Measurements from ENCODE around the gene PTOV1. TPM values are rescaled to one million over a fixed set of nuclear protein-coding genes. Genes with fewer than 3 reads are reported as not detected.

The PTOV1 gene
- total RNA-seq, 1 donor from 2014 or later, result 20.5 TPM

DNA sequence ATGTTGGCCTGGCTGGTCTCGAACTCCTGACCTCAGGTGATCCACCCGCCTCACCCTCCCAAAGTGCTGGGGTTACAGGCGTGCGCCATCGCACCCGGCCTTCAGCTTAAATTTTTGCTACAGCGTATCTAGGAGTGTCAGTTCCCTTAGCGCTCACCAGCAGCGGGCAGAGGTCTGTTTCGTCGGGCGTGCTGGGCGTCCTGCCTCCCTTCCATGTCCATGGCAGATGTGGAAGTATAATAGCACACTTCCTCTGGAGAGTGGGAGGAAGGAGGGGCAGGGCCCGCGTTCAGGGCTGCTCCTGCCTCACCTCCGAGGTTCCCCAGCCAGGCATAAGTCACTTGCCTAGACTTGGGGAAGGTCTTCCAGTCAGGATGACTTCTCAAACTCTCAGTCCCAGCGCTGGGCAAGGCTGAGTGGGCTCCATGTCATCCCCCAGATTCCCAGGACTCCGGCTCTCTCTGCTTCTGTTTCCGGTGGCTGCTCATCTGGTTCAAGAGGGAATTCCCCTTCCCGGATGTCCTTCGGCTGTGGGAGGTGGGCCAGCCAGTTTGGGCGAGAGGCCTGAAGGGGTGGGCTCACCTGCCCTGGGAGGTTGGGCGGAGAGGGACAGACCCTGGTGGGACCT lies 36.2 kb downstream of the PTOV1 start:
- Histone ChIP-seq H3K27me3 (ENCODE audit: control insufficient read depth, insufficient read depth, low read length) (no peaks in the 10 kb centered on the region), H3K4me3 (ENCODE audit: low read depth, low read length) (no peak overlapping the region), H3K36me3 (ENCODE audit: control insufficient read depth, insufficient read depth, low read length) (peaks cover 21% of the 10 kb centered on the region)
- TF ChIP-seq, protein P1, sequence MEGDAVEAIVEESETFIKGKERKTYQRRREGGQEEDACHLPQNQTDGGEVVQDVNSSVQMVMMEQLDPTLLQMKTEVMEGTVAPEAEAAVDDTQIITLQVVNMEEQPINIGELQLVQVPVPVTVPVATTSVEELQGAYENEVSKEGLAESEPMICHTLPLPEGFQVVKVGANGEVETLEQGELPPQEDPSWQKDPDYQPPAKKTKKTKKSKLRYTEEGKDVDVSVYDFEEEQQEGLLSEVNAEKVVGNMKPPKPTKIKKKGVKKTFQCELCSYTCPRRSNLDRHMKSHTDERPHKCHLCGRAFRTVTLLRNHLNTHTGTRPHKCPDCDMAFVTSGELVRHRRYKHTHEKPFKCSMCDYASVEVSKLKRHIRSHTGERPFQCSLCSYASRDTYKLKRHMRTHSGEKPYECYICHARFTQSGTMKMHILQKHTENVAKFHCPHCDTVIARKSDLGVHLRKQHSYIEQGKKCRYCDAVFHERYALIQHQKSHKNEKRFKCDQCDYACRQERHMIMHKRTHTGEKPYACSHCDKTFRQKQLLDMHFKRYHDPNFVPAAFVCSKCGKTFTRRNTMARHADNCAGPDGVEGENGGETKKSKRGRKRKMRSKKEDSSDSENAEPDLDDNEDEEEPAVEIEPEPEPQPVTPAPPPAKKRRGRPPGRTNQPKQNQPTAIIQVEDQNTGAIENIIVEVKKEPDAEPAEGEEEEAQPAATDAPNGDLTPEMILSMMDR (IDR thresholded peaks at IDR 0.05; ENCODE audit: insufficient read depth, low read length, severe bottlenecking), result no peak
- no peak for DNase-seq (ENCODE audit: low read depth)
- FAIRE-seq, result no peak

DNA sequence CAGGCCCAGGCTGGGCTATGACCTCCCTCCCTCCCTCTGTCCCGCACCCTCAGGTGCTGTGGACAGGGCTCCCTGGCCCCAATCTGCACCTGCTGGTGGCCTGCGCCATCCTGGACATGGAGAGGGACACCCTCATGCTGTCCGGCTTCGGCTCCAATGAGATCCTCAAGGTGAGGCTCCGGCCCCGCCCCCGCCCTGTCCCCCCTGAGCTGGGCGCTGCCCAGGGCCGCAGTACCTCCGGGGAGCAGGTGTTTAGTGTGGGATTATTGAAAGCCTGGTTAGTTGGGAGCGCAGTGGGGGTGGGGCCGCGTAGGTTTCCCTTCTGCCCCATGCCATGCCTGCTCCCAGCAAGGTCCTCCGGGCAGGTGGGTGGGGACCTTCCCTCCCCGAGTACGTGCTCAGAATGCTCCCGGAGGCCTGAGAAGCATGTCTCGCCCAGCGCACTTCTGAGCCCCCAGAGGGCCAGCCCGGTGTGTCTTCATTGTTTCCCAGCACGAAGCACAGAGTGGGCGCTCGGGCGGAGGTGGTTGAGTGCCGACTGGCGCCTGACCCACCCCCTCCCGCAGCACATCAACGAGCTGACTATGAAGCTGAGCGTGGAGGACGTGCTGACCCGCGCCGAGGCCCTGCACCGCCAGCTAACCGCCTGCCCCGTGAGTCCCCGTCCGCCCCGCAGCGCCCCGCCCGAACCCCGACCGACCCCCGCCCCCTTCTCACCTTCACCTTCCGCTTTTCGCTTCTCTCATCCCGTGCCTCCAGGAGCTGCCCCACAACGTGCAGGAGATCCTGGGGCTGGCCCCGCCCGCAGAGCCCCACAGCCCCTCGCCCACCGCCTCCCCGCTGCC lies 36.9 kb downstream of the PTOV1 start:
- no peak for FAIRE-seq

DNA sequence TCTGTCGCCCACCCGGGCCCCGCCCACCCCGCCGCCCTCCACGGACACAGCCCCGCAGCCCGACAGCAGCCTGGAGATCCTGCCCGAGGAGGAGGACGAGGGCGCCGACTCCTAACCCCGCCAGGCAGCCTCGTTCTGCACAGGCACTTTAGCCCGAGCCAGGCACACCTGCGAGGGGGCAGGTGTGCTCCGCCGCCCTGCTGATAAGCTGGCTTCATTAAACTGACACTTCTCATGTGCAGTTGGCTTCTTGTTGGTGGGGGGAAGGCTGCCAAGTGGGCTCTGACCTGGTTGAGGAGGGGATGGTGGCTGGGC lies 37.5 kb downstream of the PTOV1 start:
- Histone ChIP-seq H3K36me3 (ENCODE audit: control insufficient read depth, insufficient read depth, low read length) (peaks cover 10% of the 10 kb centered on the region), H3K27me3 (ENCODE audit: control insufficient read depth, insufficient read depth, low read length) (no peaks in the 10 kb centered on the region), H3K4me3 (ENCODE audit: low read depth, low read length) (no peak overlapping the region)
- TF ChIP-seq, protein P1 (IDR thresholded peaks at IDR 0.05; ENCODE audit: insufficient read depth, low read length, severe bottlenecking), result no peak
- no peak for DNase-seq (ENCODE audit: low read depth)
- FAIRE-seq, result no peak

More for the DNA sequence above, 36.9 kb downstream of the PTOV1 start:
- TF ChIP-seq, protein P1 (IDR thresholded peaks at IDR 0.05; ENCODE audit: insufficient read depth, low read length, severe bottlenecking), result no peak
- Histone ChIP-seq H3K36me3 (ENCODE audit: control insufficient read depth, insufficient read depth, low read length) (peaks cover 14% of the 10 kb centered on the region), H3K27me3 (ENCODE audit: control insufficient read depth, insufficient read depth, low read length) (no peaks in the 10 kb centered on the region), H3K4me3 (ENCODE audit: low read depth, low read length) (no peak overlapping the region)
- no peak for DNase-seq (ENCODE audit: low read depth)

DNA sequence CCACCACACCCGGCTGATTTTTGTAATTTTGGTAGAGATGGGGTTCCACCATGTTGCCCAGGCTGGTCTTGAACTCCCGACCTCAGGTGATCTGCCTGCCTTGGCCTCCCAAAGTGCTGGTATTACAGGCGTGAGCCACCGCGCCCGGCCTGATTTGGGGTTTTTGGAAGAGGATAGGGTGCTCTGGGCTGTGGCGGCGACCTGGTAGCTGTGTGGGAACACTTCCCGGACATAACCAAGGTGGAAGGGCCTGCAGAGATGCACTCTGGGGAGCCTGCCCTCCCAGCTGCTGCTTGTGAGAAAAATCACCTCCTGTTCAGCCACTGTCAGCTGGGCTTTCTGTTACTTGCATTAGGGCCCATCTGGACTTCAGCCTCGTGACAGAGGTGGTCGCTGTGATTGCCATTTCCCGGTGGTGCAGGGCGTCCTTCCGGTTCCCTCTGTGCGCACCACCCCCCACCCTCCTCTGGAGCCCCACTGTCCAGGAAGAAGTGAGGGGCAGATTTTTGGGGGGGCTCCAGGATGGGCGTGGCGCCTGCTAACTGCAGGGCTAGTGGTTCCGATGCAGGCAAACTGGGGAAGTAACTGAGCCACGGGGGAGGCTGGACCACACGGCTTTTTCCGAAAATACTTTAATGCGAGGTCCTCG lies 38.2 kb downstream of the PTOV1 start:
- no peak for DNase-seq (ENCODE audit: low read depth)
- H3K4me3 ChIP-seq (ENCODE audit: low read depth, low read length), result no peak overlapping the region
- H3K36me3 ChIP-seq (ENCODE audit: control insufficient read depth, insufficient read depth, low read length), result peaks cover 4% of the 10 kb centered on the region
- H3K27me3 ChIP-seq (ENCODE audit: control insufficient read depth, insufficient read depth, low read length), result no peaks in the 10 kb centered on the region
- no peak for FAIRE-seq
- TF ChIP-seq, protein P1 (IDR thresholded peaks at IDR 0.05; ENCODE audit: insufficient read depth, low read length, severe bottlenecking), result no peak

DNA sequence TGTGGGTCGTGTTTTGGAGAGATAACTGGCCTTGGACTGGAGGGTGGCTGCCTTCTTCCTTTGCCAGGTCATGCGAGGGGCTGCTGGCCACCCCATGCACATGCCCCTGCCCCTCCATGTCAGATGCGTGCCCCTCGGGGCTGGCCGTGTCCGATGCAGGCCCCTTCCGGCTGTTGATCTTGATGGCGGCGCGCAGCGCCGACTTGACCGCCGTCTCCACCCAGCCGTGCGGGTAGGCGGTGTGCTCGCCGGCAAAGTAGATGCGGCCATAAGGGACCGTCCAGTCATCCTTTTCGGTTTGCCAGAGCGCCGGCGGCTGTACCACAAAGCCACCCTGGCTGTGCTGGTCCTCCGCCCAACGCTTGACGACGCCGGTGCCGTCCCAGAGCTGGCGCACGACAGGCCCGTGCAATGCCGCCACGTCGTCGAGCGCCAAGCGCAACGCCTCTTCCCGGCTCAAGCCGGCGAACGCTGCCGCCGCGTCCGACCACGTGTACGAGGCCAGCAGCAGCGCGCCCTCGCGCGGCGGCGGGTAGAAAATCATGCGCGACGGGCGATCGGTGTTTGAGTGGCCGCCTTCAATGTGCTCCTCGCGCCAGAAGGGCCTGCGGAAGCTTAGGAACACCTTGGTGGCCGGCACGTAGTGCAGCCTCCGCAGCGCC lies 38.9 kb downstream of the PTOV1 start:
- FAIRE-seq (no peak), DNase-seq (ENCODE audit: low read depth) (peak; percentile 62)
- Histone ChIP-seq H3K4me3 (ENCODE audit: low read depth, low read length) (peak overlapping the region; percentile 24), H3K36me3 (ENCODE audit: control insufficient read depth, insufficient read depth, low read length) (no peaks in the 10 kb centered on the region), H3K27me3 (ENCODE audit: control insufficient read depth, insufficient read depth, low read length) (no peaks in the 10 kb centered on the region)
- TF ChIP-seq, protein P1 (IDR thresholded peaks at IDR 0.05; ENCODE audit: insufficient read depth, low read length, severe bottlenecking), result peak; percentile 91

Measured in bronchial epithelial cell (primary cell).